K562 (cell line): ENCODE measurements around the gene CDC42EP3. TPM values are rescaled to one million over a fixed set of nuclear protein-coding genes. Genes with fewer than 3 reads are reported as not detected.

Source experiments
- MAFG ChIP-seq: fragments of 450-650 bp; conservative IDR thresholded peaks from 2 replicates; pipeline ENCODE4 v1.6.1; 2016; ENCODE audit warnings: missing genetic modification characterization, missing compliant biosample characterization
- MYNN ChIP-seq, 2 experiments: sonication (generic); formaldehyde crosslinking in 1 of 2; IDR thresholded peaks; 2 replicates each; pipeline versions ENCODE4 v1.5.0 to v1.6.1; 2016 to 2020; ENCODE audit warnings: antibody characterized with exemption in 1 of 2, missing genetic modification reagents in 1 of 2
- RCOR1 ChIP-seq, 2 experiments: IDR thresholded peaks; 2 replicates each; pipeline ENCODE4 v1.6.1; 2012; ENCODE audit warnings: low read depth in 2 of 2, low read length in 2 of 2, borderline replicate concordance in 1 of 2, improper control_type of control experiment in 1 of 2
- SIX5 ChIP-seq, 2 experiments: IDR thresholded peaks; 2 replicates each; pipeline ENCODE4 v1.6.1; 2011; ENCODE audit warnings: low read length in 2 of 2, borderline replicate concordance in 1 of 2, low read depth in 1 of 2, mild to moderate bottlenecking in 1 of 2, moderate library complexity in 1 of 2; ENCODE audit not compliant: insufficient read depth in 1 of 2
- ZNF584 ChIP-seq: fragments of 200-800 bp; sonication (Bioruptor generic); IDR thresholded peaks from 2 replicates; pipeline ENCODE4 v1.6.1; 2016; ENCODE audit warnings: low read depth, mild to moderate bottlenecking, missing genetic modification characterization, missing compliant biosample characterization
- polyA plus RNA-seq, 8 experiments: library from polyadenylated mRNA; depleted of rRNA in 4 of 8; stranded (reverse) in 5 of 8; unstranded in 3 of 8; fragments of >200 nt; fragmentation: Nextera tagmentation in 2 of 8; fragmentation: Illumina TruSeq in 1 of 8; extraction: Ambion mirVana in 2 of 8; extraction: Trizol in 1 of 8; gene quantifications; 2 replicates each; pipeline versions ENCODE4 v1.2.1 to v1.2.3, GENCODE V29; 2011 to 2014; ENCODE audit warnings: inconsistent platforms in 1 of 8, missing spikeins in 1 of 8
- total RNA-seq, 7 experiments: library from RNA; depleted of rRNA in 6 of 7; stranded (reverse); fragments of >200 nt in 6 of 7; fragmentation: Illumina TruSeq in 2 of 7; extraction: Trizol in 2 of 7; gene quantifications; 2 replicates each; pipeline versions ENCODE4 v1.2.1 to v1.2.3, GENCODE V29; 2011 to 2021; ENCODE audit warnings: low replicate concordance in 1 of 7
- TF ChIP-seq, protein P1 (sequence below), 2 experiments: fragments of 450-650 bp; IDR thresholded peaks; 2 replicates each; pipeline ENCODE4 v1.6.1; 2016; ENCODE audit warnings: mild to moderate bottlenecking in 2 of 2, borderline replicate concordance in 1 of 2, low read depth in 1 of 2, moderate library complexity in 1 of 2
- TF ChIP-seq, protein P2 (sequence below): sonication (generic); IDR thresholded peaks from 2 replicates; pipeline ENCODE4 v1.6.1; 2016

Gene CDC42EP3
- total and polyA plus RNA-seq, 9 of the 15 experiments (the other 6 are each of a cell fraction or from before 2014, with no cell fraction given): 0.72 to 6.4 (median 2.0) TPM

DNA sequence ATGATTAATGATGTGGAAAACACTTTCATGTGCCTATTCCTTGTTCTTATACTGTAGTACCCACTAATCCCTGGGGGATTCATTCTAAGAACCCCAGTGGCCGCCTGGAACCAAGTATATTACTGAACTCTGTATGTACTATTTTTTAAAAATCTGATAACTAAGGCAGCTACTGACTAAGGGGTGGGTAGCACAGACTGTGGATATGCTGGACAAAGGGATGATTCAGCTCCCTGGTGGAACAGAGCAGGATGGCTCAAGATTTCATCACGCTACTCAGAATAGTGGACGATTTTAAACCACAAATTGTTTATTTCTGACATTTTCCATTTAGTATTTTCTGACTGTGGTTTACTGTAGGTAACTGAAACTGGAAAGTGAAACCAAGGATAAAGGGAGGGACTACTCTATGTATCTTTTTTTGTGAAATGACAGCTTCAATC is 41.8 kb upstream of the CDC42EP3 start (continued):
- TF ChIP-seq, protein P1, sequence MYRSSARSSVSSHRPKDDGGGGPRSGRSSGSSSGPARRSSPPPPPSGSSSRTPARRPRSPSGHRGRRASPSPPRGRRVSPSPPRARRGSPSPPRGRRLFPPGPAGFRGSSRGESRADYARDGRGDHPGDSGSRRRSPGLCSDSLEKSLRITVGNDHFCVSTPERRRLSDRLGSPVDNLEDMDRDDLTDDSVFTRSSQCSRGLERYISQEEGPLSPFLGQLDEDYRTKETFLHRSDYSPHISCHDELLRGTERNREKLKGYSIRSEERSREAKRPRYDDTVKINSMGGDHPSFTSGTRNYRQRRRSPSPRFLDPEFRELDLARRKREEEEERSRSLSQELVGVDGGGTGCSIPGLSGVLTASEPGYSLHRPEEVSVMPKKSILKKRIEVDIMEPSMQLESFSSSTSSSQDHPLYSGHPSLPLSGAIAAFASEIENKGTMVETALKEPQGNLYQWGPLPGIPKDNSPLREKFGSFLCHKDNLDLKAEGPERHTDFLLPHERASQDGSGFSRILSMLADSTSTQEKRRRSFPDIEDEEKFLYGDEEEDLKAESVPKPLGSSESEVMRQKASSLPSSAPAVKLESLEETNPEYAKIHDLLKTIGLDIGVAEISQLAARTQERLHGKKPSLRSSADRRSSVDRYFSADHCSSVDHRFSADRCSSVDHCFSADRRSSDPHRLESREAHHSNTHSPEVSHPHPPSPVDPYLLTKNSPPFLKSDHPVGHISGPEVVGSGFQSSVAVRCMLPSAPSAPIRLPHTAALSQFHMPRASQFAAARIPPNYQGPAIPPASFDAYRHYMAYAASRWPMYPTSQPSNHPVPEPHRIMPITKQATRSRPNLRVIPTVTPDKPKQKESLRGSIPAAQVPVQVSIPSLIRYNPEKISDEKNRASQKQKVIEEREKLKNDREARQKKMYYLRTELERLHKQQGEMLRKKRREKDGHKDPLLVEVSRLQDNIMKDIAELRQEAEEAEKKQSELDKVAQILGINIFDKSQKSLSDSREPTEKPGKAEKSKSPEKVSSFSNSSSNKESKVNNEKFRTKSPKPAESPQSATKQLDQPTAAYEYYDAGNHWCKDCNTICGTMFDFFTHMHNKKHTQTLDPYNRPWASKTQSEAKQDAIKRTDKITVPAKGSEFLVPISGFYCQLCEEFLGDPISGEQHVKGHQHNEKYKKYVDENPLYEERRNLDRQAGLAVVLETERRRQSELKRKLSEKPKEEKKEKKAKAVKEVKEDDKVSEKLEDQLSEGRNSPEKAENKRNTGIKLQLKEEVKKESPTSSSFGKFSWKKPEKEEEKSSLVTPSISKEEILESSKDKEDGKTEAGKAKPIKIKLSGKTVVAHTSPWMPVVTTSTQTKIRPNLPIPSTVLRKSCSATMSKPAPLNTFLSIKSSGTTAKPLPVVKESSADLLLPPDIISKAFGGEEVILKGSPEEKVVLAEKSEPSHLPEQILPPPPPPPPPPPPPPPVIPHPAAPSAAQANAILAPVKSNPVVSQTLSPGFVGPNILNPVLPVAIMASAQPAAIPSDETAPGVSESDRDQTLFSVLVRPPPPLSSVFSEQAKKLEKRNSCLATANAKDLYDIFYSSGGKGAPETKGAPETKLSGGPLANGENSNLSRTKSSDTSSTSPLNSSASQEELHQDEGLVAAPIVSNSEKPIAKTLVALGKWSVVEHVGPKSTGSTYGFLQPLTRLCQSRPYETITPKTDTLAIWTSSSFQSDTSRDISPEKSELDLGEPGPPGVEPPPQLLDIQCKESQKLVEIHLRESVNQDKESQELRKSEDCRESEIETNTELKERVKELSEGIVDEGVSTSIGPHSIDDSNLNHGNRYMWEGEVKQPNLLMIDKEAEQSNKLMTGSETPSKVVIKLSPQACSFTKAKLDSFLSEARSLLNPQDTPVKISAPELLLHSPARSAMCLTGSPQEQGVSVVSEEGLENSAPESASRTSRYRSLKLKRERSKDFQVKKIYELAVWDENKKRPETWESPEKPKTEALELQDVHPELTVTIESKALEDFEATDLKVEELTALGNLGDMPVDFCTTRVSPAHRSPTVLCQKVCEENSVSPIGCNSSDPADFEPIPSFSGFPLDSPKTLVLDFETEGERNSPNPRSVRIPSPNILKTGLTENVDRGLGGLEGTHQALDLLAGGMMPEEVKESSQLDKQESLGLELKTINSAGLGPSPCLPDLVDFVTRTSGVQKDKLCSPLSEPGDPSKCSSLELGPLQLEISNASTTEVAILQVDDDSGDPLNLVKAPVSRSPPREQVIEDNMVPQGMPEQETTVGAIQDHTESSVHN (IDR thresholded peaks at IDR 0.05; ENCODE audit: borderline replicate concordance in 1 of 2, low read depth in 1 of 2): 0 out of 4 replicates have a peak, but pooled peaks of 1 of the 2 experiments have one; percentile 21
- peak; percentile 55 for TF ChIP-seq MAFG
- TF ChIP-seq, protein P2, sequence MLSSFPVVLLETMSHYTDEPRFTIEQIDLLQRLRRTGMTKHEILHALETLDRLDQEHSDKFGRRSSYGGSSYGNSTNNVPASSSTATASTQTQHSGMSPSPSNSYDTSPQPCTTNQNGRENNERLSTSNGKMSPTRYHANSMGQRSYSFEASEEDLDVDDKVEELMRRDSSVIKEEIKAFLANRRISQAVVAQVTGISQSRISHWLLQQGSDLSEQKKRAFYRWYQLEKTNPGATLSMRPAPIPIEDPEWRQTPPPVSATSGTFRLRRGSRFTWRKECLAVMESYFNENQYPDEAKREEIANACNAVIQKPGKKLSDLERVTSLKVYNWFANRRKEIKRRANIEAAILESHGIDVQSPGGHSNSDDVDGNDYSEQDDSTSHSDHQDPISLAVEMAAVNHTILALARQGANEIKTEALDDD: no peak
- TF ChIP-seq MYNN (IDR thresholded peaks at IDR 0.05): no peak
- TF ChIP-seq MYNN (CRISPR knock-in tag; IDR thresholded peaks at IDR 0.05): no peak
- peak in 1 of 2 experiments; percentile 41; a peak in 1 of 4 replicates for TF ChIP-seq RCOR1 (IDR thresholded peaks at IDR 0.05; ENCODE audit: borderline replicate concordance in 1 of 2, low read depth in 2 of 2, low read length in 2 of 2)
- peak; percentile 81; the same call in 1 of the 2 replicates for TF ChIP-seq ZNF584
- no peak for TF ChIP-seq SIX5 (IDR thresholded peaks at IDR 0.05; ENCODE audit: borderline replicate concordance in 1 of 2, insufficient read depth in 1 of 2, low read depth in 1 of 2, low read length in 2 of 2)
